HG03025 (cell line): ENCODE data around the gene AGMO.

Source experiments
- ATAC-seq: cut with Tn5 transposase; IDR thresholded peaks from one replicate; pipeline ENCODE4 v1.9.1; 2021; ENCODE audit warnings: mild to moderate bottlenecking, moderate library complexity; ENCODE audit not compliant: unreplicated experiment, low FRiP score

Gene AGMO

DNA sequence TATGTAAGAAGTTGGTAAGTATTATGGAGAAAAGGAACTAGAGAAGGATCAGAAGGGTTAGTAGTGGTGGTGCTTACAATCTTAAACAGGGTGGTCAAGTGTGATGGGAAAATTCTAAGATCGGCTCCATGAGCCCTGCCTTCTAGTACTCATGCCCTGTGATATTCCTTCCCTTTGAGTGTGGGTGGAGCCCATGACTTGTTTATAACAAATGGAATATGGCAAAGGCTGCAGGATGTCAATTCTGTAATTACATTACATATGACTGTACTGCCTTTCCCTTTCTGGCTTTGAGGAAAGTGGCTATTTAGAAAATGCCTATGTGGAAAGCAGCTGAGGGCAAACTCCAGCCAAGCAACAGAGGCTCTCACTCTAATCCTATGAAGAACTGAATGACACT lies 309.6 kb downstream of the AGMO start:
- no peak for ATAC-seq

DNA sequence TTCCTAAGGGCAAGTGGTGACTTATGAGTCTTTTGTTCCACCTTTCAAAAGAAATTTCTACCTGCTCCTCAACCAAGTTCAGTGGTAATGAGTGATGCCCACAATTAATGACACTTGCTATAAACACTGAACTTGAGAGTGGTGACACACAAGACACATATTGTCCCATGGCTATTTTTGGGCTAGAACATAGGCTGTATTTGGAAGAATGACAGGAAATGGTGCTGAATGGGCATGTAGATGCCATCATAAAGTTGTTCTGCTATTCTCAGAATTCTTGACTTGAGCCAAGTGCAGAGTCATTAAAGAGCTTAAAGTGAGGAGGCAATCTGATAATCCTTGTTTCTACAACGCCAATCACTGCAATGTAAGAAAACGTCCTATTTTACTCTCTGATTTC lies 313.3 kb downstream of the AGMO start:
- ATAC-seq, result no peak

DNA sequence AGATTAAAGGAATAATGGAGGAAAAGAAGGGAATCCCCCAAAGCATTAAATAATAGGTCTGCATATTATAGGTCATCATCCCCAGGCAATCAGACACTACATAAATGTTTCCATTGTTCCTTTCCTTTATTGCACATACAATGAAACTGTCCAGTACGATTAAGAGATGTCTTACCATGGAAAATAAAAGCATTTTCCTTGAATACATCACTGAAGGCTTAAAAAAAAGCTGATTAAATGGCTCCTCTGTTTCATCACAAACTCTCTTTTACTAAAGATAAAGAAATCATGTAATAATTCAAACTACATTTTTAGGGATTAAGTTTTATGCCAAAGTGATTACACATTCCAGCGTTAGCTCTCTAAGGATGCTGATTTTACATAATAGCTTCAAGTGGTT lies 316.0 kb downstream of the AGMO start:
- ATAC-seq, result no peak

DNA sequence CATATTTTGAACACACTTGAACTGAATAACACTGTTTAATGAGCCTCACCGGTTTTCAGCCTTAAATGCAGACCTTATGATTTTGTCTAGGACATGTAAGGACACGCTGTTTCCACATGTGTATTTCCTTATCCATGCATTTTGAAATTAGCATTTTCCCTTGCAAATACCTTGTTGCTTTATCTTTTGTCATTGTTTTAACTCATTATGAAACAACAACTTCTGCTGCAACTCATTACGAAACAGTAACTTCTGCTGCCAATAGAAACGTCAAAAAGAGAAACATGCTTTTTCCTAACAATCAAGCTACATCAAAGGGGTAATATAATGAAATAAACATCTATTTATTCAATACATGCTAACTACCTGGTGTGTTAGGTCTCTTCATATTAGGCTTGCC lies 322.0 kb downstream of the AGMO start:
- ATAC-seq, result no peak

DNA sequence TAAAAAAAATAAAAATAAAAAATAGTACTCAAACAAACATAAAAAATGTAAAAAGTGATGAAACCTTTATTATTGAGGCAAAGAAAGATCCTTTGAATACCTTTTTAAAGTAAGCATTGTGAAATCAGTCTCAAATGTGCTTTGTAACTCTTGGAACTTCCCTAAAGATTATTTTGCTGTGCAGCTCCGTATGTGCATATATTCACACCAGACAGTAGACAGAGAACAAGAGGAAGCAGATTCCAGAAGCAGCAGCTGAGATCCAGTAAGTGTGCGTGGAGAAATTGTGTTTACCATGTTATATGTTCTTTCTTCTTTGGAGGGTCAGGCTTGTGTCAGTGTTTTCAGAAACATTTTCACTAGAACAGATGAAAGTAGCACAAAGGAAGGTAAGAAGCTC lies 324.9 kb downstream of the AGMO start:
- ATAC-seq, result no peak

DNA sequence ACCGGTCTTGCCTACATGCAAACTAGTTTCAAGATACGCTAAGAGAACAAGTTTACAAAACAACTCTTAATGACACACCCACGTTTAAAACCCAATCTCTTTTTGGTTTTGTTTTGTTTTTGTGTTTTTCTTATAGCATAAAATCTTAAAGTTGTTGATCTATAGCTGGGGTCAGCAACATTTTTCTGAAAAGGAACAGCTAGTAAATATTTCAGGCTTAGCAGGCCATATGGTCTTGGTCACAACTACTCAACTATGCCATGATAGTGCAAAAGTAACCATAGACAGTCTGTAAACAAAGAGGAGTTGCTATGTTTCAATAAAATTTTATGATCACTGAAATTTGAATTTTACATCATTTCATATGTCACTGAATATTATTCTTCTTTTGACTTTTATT lies 327.4 kb downstream of the AGMO start:
- no peak for ATAC-seq

DNA sequence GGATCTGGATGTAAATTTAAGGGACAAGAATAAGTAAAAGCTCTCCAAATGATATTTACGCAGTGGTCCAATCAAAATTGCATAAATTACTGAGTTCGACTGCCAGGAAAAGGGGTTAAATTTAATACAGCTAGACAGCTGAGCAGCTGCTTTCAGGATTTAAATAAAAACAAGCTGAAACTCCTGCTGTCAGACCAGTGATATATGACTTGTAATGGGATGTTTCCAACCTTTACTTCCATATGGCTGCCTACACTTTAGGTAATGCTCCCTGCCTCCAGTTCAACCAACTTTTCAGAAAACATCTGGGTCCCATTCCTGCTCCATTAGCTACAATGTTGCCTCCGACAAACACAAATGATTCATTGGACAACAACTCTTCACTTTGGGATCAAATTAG lies 333.0 kb downstream of the AGMO start:
- no peak for ATAC-seq

DNA sequence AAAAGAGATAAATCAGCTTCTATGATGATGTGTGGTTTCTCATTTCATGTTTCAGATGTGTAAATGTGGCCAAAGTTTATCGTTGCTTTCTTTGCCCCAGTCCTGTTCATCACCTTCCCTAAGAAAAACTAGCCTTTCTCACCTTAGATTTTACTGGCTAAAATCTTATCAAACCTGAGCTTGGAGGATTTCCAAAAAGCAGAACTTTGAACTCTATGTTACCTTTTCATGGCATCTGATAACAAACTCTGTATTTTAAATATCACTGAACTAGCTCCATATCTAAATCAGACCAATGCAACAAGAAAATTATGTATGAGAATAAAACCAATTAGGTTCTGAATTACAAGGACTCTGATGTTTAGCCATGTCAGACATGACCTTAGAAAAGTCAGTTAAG lies 335.8 kb downstream of the AGMO start:
- ATAC-seq, result no peak

DNA sequence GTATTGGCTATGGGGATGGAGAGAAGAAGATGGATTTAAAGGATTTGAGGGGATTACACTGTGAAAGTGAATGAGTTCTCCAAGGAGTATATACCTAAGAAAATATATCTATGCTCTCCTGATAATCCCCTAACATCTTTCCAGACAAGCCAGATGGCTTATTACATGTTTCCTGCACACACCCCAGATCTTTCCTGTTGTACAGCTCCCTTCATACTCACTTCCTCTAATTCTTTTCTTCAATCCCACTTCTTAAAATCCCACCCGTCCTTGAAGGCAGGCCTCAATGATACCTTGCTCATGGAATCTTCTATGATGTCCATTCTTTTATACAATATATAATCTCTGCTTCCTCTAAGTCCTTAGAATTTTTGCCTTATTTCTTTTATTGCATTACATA lies 342.1 kb downstream of the AGMO start:
- no peak for ATAC-seq

DNA sequence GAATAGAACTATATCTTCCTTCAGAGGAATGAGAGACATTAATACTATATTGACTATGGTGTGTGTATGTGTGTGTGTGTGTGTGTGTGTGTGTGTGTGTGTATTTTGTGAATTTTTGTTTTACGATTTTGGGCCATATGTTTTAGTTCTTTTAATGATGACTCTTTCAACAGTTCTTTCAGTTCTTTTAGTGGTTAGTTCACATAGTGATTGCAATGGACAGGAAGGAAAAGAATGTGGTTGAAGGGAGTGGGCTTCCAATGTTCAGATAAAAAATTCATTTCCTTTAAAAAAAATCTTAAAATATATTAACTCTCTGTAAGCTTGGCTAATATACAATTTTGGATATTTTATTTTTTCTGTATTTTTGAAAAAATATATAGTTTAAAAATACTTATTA lies 343.6 kb downstream of the AGMO start:
- no peak for ATAC-seq

DNA sequence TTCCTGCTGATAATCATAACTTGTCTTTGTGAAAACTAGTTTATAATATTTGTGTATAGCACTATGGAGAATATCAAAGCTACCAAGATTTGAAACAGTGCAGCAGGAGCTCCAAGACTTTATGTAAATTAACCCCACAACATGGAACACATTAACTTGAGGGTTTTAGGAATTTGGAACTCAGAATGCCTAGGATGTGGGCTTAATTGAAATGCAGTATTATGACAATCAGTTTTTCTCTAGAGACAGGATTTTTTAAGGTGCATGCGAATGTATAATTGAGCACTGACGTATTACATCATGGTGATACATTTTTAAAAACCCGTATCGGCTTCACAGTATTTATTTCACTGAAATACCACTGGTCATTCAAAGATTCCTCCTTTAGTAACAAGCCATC lies 346.2 kb downstream of the AGMO start:
- no peak for ATAC-seq

DNA sequence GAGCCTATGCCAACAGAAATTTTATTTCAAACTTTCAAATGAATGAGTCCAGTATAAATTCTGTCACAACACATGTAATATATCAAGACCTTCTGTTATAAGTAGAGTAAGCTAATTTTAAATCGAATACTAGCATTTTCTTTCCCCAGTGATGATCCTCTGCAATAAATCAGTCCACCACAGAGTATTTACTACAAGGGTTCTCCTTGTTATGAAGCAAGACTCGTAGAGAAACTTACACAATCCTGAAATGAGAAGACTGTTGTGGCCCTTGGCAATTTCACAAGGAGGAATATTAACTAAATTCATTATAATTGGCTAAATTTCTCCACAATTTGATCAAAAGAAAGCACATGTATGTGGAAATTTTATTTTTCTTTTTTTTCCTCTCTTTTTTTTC lies 346.8 kb downstream of the AGMO start:
- ATAC-seq, result no peak

DNA sequence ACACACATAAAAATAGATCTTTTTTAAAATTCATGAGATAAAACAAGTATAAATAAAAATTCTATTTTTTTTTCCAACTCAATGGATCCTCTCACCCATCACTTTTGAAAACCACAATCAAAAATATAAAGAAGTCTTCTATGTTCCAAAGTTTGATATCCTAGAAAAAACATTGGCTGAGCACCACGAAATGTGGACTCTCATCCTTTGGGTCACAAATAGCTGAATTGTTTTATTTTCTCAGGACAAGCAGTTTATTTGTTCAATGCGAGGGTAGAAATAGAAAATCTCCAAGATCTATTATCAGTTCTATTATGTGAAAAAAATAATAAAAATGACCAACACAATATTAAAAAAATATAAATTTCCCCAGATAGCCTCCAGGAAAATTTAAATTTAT lies 348.7 kb downstream of the AGMO start:
- no peak for ATAC-seq

DNA sequence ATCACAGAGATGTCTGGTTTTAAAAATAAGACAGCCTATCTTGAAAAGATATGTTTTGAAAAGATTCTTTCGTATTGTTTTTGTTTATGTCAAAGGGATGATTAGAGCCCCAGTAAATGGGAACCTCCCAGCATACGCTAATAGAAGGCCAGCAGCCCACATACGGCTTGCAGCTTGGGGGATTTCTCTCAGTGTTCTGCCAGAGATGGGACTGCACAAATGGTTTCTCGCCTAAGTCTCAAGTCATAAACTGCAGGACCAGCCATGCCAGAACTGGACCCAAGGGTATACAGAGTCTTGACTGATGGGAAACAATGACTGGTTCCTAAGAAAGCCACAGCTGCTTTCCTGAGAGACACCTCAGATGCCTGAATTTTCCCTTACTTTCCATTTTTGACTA lies 352.4 kb downstream of the AGMO start:
- ATAC-seq, result no peak

DNA sequence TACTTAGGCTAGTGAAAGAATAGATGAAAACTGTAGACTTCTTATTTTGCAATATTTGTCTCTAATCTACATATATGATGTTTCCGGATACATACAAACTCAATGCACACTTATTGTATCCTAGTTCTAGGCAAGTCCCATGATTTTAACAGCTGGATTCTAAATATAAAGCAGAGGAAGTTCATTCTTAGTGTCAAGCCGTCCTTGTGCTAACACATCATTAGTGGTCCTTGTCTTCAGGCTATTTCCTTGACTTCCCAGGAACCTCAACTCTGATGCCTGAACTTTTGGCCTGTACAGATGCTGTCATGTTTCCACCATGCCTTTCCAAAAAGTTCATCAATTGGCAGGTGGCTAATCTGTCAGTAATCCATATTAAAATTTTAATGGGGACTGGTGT lies 357.4 kb downstream of the AGMO start:
- ATAC-seq, result no peak

DNA sequence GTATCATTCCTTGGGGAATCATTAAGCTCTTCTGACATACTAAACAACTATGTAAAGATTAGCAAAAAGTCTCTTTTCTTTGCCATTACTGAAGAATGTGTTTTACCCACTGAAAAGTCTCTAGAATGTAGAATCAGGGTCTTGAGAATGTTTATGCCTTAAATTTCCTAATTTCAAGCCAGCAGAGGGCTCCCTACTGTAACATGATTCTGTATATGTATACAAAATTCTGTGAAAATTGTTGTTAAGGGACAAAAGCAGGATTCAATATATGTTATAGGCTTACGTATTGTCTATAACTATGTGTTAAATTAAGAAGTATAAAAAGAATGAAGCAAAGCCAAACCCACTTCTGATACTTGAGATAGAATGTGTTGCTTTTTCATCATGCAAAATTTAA lies 362.3 kb downstream of the AGMO start:
- ATAC-seq, result no peak

DNA sequence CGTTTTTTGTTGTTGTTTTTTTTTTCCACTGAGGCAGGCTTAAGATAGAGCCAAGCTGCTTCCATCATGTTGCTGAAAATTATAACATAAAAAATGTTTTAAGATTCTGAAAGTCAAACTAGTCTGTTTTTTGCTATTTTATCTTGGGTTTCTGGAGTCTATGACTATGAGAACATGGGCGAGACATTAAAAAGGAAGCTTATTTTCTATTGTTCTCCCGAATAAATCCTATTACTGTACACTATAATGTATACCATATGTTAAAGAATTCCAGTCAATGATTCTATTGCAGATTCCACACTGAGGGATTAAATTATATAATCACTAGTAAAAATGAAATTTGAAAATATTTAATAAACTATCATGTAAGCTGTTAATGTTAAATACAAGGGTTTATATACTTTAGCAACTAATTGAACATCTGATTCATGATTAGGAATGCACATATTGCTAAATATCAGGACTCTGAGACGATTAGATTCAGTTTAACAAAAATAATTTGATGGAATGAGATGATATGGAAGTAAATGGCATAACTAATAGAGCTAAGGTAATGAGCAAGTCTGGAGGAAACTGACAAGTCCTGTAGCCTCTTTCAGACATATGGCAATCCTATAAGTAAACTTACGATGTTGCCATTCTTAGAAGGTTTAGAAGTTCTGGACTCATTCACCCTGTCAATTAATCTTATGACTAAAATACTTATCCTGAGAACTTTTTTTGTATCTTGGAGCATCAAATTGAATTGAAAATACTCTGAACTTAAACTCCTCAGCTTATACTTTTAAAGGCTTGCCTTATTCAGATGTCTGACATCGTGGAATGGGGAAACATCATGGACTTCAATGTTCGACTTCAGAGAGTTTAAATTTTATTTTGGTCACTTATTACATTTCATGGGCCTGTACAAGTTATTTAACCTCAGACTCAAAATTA lies 364.5 kb downstream of the AGMO start:
- ATAC-seq, result no peak

DNA sequence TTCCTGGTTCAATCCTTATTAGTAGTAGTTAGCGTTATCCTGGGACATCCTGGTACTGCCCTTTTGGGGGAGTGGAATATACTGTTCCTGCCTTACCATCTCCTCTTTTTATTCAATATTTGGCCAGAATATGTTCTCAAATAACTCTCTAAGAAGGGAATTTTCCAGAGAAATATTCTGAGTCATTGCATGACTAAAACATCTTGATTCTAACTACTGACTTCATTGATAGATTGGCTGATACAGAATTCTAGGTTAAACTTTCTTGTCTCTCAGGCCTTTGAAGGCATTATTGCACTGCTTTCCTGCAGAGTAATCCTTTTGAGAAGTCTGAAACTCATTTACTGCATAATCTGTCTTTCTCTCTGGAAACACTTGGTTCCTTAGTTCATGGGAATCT lies 383.8 kb downstream of the AGMO start:
- no peak for ATAC-seq

DNA sequence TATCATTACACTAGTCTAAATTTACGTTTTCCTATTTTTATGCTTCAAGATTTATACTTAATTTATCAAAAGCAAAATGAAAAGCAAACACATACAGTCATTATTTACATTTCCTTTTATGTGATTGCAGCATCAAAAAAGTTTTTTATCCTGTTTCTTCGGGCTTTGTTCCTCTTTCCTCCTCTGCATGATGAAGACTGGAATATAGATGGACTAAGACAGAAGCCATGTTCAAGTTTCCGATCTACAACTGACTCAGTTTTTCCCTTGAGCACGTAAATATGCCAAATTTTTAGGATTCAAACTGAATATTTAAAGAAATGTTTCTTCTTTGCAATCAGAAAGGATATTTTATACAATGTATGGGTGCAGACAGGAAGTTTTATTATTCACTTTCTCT lies 385.7 kb downstream of the AGMO start:
- no peak for ATAC-seq

DNA sequence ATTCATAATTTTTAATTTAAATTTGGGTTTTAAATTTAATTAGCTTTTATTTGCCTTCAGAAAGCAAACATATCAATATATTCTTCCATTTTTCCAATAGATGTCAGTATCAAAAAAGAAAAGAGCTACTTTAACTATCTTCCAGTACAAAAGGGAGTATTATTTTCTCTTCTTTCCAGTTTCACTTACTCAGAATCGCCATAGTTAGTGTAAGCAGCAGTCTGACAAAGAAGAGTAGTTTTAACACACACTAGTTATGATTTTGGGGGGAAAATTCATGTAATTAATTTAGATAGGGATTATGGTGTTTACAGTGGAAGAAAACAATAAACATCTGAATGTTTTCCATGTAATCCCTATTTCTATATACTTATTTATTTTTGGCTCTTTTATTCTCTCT lies 386.7 kb downstream of the AGMO start:
- ATAC-seq, result no peak

DNA sequence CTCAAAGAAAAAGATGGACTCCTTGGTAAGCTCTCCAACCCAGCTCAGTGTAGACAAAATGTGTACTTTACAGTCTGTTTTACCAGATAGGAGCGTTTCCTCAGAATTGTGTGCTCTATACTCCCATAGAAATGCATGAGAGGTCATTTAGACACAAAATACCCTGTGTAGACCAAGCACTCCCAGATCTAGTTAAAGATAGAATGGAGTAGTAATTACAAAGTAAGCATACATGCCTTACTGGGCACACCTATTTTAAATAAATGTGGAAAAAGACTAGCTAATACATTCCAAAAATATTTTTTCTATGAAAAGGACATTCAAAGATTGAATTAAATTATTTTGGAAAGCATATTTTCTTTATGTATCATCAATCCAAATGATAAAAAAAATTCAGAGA lies 387.3 kb downstream of the AGMO start:
- ATAC-seq, result no peak

DNA sequence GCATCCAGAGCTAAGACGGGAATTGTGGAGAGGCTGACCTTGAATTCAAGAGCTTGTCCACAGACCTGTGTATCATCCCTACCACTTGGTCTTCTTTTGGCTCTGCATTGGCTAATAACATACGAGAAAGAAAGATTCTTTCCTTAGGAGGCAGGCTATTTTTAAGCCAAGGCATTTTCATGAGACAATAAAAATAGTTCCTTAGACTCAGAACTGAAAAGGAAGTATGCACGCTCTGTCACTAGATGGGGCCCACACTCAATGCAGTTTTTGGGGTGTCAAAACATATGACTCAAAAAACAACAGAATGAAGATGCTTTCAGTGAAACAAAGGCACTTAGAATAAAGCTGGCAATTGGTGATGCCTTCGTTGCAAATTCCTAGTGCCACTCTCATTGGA lies 393.3 kb downstream of the AGMO start:
- no peak for ATAC-seq

DNA sequence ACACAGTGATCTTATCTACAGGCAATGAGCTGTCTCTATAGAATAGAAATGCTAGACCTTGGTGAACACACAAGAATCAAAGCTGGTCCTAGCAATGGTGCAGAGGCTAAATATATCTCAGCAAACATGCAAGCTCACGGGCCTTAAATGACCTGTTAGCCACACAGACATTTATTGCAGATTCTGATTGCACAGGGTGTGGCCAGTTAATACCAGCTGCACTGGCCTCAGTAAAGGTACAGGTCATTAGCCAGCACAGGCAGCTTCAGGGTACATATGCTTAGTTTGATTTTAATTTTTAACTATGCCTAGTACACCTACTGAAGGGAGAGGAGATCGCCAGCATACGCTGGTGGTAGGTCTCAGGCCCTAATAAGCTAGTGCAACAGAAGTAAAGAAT lies 393.9 kb downstream of the AGMO start:
- ATAC-seq, result no peak
